ENCODE measurements around the gene SERPINB2.

DNA sequence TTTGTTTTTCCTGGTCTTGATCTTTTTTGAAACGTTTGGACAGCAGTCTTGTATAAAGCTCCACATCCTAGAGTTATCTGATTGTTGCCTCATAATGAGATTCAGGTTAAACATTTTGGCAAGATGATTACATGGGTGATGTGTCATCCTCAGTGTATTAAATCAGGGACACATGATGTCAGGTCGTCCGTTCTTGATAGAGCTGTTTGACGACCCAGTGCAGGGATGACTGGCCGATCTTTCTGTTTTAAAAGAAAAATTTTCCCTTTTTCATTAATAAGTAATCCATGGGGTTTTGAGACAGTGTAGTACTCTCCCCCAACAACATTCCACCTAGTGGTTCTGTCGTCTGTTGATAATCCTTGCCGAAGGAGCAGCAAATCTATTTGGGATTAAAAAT, 44.5 kb upstream of the SERPINB2 start:
- no peak for TF ChIP-seq YY1 (IDR thresholded peaks at IDR 0.05; ENCODE audit: insufficient read depth, insufficient read length)
- TF ChIP-seq ZNF274 (IDR thresholded peaks at IDR 0.05; ENCODE audit: low read depth, low read length): no peak
